ENCODE data around the gene POPDC3. TPM values are rescaled to one million over a fixed set of nuclear protein-coding genes. Genes with fewer than 3 reads are reported as not detected.

POPDC3 gene
- total RNA-seq, 2 donors from 2014 or later, result 6.4 to 8.0 TPM

DNA sequence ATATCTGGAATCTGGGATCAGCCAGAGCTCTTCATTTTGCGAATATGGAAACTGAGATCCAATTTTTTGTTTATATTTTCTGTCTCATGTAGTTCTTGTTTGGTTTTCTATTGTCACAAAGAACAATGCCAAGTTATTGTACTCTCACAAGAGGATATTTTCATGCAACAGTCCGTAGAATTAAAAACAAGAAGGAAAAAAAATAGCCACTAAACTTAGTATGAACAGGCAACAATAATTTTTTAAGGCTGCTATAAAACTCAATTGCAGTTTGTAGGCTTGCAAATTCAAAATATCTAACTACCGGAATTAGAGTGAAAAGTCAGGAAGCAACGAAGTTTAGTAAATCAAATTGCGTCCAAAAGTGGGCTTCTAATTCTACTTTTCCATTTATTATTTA is 1.2 kb downstream of the POPDC3 start:
- Mint-ChIP-seq H3K9me3 (no peaks in the 10 kb centered on the region), H3K27me3 (ENCODE audit: insufficient read depth) (peaks cover 14% of the 10 kb centered on the region), H3K4me1 (peaks cover 27% of the 10 kb centered on the region), H3K27ac (no peak overlapping the region), H3K36me3 (ENCODE audit: low read depth) (no peaks in the 10 kb centered on the region), H3K4me3 (peak overlapping the region; percentile 65)
- Histone ChIP-seq H3K27me3 (ENCODE audit: control insufficient read depth, insufficient read depth, low read length, poor library complexity, severe bottlenecking) (peaks cover 14% of the 10 kb centered on the region), H3K9ac (ENCODE audit: extremely low read depth, low read length, poor library complexity, severe bottlenecking) (no peak overlapping the region), H3K4me3 (ENCODE audit: low read length) (peak overlapping the region; percentile 80), H3K4me1 (ENCODE audit: control insufficient read depth, insufficient read depth, low read length) (peaks cover 6% of the 10 kb centered on the region), H3K9me3 (ENCODE audit: control insufficient read depth, low read length) (no peaks in the 10 kb centered on the region), H3K36me3 (ENCODE audit: control insufficient read depth, insufficient read depth, low read length) (no peaks in the 10 kb centered on the region), H3K27ac (ENCODE audit: low read depth, low read length) (no peak overlapping the region)
- WGBS, 2 experiments (ENCODE audit: insufficient coverage in 1 of 2, insufficient read length in 1 of 2), result 68 to 91% methylated on average over 4 to 5 of the region's 5 CpGs
- no peak for DNase-seq
- TF ChIP-seq CTCF (conservative IDR thresholded peaks at IDR 0.05), result no peak

GRCh38 chr6:105178110-105178509 is 1.7 kb downstream of the POPDC3 start:
- H3K9me3 ChIP-seq (ENCODE audit: control insufficient read depth, low read length), result no peaks in the 10 kb centered on the region
- no peak for DNase-seq
- Mint-ChIP-seq H3K9me3 (no peaks in the 10 kb centered on the region), H3K4me1 (peaks cover 24% of the 10 kb centered on the region), H3K36me3 (ENCODE audit: low read depth) (no peaks in the 10 kb centered on the region), H3K27me3 (ENCODE audit: insufficient read depth) (peaks cover 14% of the 10 kb centered on the region), H3K4me3 (no peak overlapping the region), H3K27ac (no peak overlapping the region)
- no peak for TF ChIP-seq CTCF (conservative IDR thresholded peaks at IDR 0.05)
- no peak overlapping the region for H3K9ac ChIP-seq (ENCODE audit: extremely low read depth, low read length, poor library complexity, severe bottlenecking)
- 91% methylated on average over 1 of the region's 1 CpG; no CpG with 5 or more reads in 1 of the 2 experiments for WGBS, 2 experiments (ENCODE audit: insufficient coverage in 1 of 2, insufficient read length in 1 of 2)
- H3K4me3 ChIP-seq (ENCODE audit: low read length), result no peak overlapping the region
- H3K4me1 ChIP-seq (ENCODE audit: control insufficient read depth, insufficient read depth, low read length), result peaks cover 6% of the 10 kb centered on the region
- no peaks in the 10 kb centered on the region for H3K36me3 ChIP-seq (ENCODE audit: control insufficient read depth, insufficient read depth, low read length)
- peaks cover 14% of the 10 kb centered on the region for H3K27me3 ChIP-seq (ENCODE audit: control insufficient read depth, insufficient read depth, low read length, poor library complexity, severe bottlenecking)
- H3K27ac ChIP-seq (ENCODE audit: low read depth, low read length), result no peak overlapping the region

- Histone ChIP-seq H3K36me3 (ENCODE audit: control insufficient read depth, insufficient read depth, low read length) (no peaks in the 10 kb centered on the region), H3K4me1 (ENCODE audit: control insufficient read depth, insufficient read depth, low read length) (peaks cover 6% of the 10 kb centered on the region), H3K9ac (ENCODE audit: extremely low read depth, low read length, poor library complexity, severe bottlenecking) (no peak overlapping the region), H3K27me3 (ENCODE audit: control insufficient read depth, insufficient read depth, low read length, poor library complexity, severe bottlenecking) (peaks cover 14% of the 10 kb centered on the region), H3K9me3 (ENCODE audit: control insufficient read depth, low read length) (no peaks in the 10 kb centered on the region), H3K4me3 (ENCODE audit: low read length) (no peak overlapping the region), H3K27ac (ENCODE audit: low read depth, low read length) (no peak overlapping the region)
- Mint-ChIP-seq H3K27me3 (ENCODE audit: insufficient read depth) (peaks cover 14% of the 10 kb centered on the region), H3K27ac (no peak overlapping the region), H3K4me3 (no peak overlapping the region), H3K9me3 (no peaks in the 10 kb centered on the region), H3K4me1 (peaks cover 19% of the 10 kb centered on the region), H3K36me3 (ENCODE audit: low read depth) (no peaks in the 10 kb centered on the region)
- DNase-seq, result no peak
- TF ChIP-seq CTCF (conservative IDR thresholded peaks at IDR 0.05), result no peak
- WGBS, 2 experiments (ENCODE audit: insufficient coverage in 1 of 2, insufficient read length in 1 of 2), result 99% methylated on average over 2 of the region's 2 CpGs; no CpG with 5 or more reads in 1 of the 2 experiments
Measured at GRCh38 chr6:105177556-105177955, 2.3 kb downstream of the POPDC3 start.

Measured in endodermal cell (in vitro differentiated cells).